B cell (primary cell): ENCODE results near the gene FHIT.

Experiments
- CTCF ChIP-seq: fragments of 200-600 bp; IDR thresholded peaks from one replicate; pipeline ENCODE4 v1.8.0; 2022; ENCODE audit warnings: antibody characterized with exemption, mild to moderate bottlenecking
- EZH2 ChIP-seq: IDR thresholded peaks from 2 replicates; pipeline ENCODE4 v1.6.1; 2012; ENCODE audit warnings: borderline replicate concordance, low read depth, mild to moderate bottlenecking, moderate library complexity, low read length; ENCODE audit not compliant: insufficient read depth, poor library complexity, severe bottlenecking

GRCh38 chr3:60835796-60836195 is 415.5 kb downstream of the FHIT start:
- TF ChIP-seq CTCF, result no peak
- no peak for TF ChIP-seq EZH2
